GM23338 (cell line): ENCODE results near the gene TTC12. TPM values are rescaled to one million over a fixed set of nuclear protein-coding genes. Genes with fewer than 3 reads are reported as not detected.

ENCODE experiments used
- ATAC-seq: fragments of 200-7000 bp; cut with Tn5 transposase; 3 replicates; pipeline ENCODE4 v1.9.1; 2020
- DNase-seq: peaks from one replicate; pipeline ENCODE4 v3.0.0-alpha.2; 2015; ENCODE audit warnings: low spot score
- H2AFZ ChIP-seq: fragments of 200-600 bp; sonication (generic); 2 replicates; pipeline ENCODE4 v1.8.0; 2016; ENCODE audit warnings: antibody characterized with exemption, mild to moderate bottlenecking, moderate library complexity
- H3F3A ChIP-seq: fragments of 200-600 bp; sonication (generic); replicated peaks from 2 replicates; pipeline ENCODE4 v1.8.0; 2017; ENCODE audit warnings: antibody characterized with exemption, mixed run types, low read depth
- H3K27ac ChIP-seq: fragments of 200-600 bp; sonication (generic); 2 replicates; pipeline ENCODE4 v1.6.1; 2016; ENCODE audit warnings: low read depth
- H3K27me3 ChIP-seq: fragments of 200-600 bp; sonication (generic); 2 replicates; pipeline ENCODE4 v1.8.0; 2016; ENCODE audit warnings: mild to moderate bottlenecking, mixed run types, moderate library complexity; ENCODE audit not compliant: insufficient read depth
- H3K36me3 ChIP-seq: fragments of 200-600 bp; sonication (generic); 2 replicates; pipeline ENCODE4 v1.8.0; 2016; ENCODE audit warnings: mild to moderate bottlenecking; ENCODE audit not compliant: insufficient read depth
- H3K4me1 ChIP-seq: fragments of 200-600 bp; sonication (generic); 2 replicates; pipeline ENCODE4 v1.8.0; 2016; ENCODE audit warnings: mild to moderate bottlenecking, moderate library complexity; ENCODE audit not compliant: insufficient read depth
- H3K4me2 ChIP-seq: fragments of 200-600 bp; sonication (generic); 2 replicates; pipeline ENCODE4 v1.7.1; 2017; ENCODE audit warnings: mixed run types
- H3K4me3 ChIP-seq: fragments of 200-600 bp; sonication (generic); 2 replicates; pipeline ENCODE4 v1.6.1; 2016; ENCODE audit warnings: mixed run types
- H3K79me2 ChIP-seq: fragments of 200-600 bp; sonication (generic); replicated peaks from 2 replicates; pipeline ENCODE4 v1.8.0; 2017; ENCODE audit warnings: mild to moderate bottlenecking; ENCODE audit not compliant: insufficient read depth
- H3K9me2 ChIP-seq: fragments of 200-600 bp; sonication (generic); 2 replicates; pipeline ENCODE4 v1.8.0; 2017; ENCODE audit not compliant: insufficient read depth
- H4K20me1 ChIP-seq: fragments of 200-600 bp; sonication (generic); replicated peaks from 2 replicates; pipeline ENCODE4 v1.8.0; 2017; ENCODE audit warnings: mild to moderate bottlenecking; ENCODE audit not compliant: insufficient read depth
- H3K27ac Mint-ChIP-seq: 2 replicates; pipeline ENCODE4 v1.8.0; 2020; ENCODE audit warnings: inconsistent platforms, mild to moderate bottlenecking, moderate library complexity, mixed read lengths
- H3K27me3 Mint-ChIP-seq: 3 replicates; pipeline ENCODE4 v1.8.0; 2022; ENCODE audit warnings: low read depth, mild to moderate bottlenecking, moderate library complexity, mixed read lengths, inconsistent platforms; ENCODE audit not compliant: insufficient read depth, poor library complexity
- H3K36me3 Mint-ChIP-seq: 3 replicates; pipeline ENCODE4 v1.8.0; 2021; ENCODE audit warnings: low read depth, mild to moderate bottlenecking, inconsistent platforms, moderate library complexity, mixed read lengths
- H3K4me1 Mint-ChIP-seq: 3 replicates; pipeline ENCODE4 v1.8.0; 2020; ENCODE audit warnings: mild to moderate bottlenecking, inconsistent platforms, mixed read lengths
- H3K4me3 Mint-ChIP-seq: 3 replicates; pipeline ENCODE4 v1.8.0; 2021; ENCODE audit warnings: moderate library complexity, mild to moderate bottlenecking, inconsistent platforms, mixed read lengths
- H3K9me3 Mint-ChIP-seq: 3 replicates; pipeline ENCODE4 v1.8.0; 2020; ENCODE audit warnings: moderate library complexity, mild to moderate bottlenecking, inconsistent platforms, mixed read lengths
- CREB1 ChIP-seq: fragments of 250-450 bp; sonication (Bioruptor Pico); IDR thresholded peaks from 2 replicates; pipeline ENCODE4 v1.5.0; 2020; ENCODE audit warnings: low read depth, mild to moderate bottlenecking, moderate library complexity
- EZH2 ChIP-seq: fragments of 200-600 bp; sonication (generic); IDR thresholded peaks from one replicate; pipeline ENCODE4 v1.8.0; 2017; ENCODE audit warnings: antibody characterized with exemption, mild to moderate bottlenecking, low read depth; ENCODE audit not compliant: unreplicated experiment
- EZH2phosphoT487 ChIP-seq: fragments of 200-600 bp; sonication (generic); IDR thresholded peaks from one replicate; pipeline ENCODE4 v1.8.1; 2018; ENCODE audit warnings: antibody characterized with exemption; ENCODE audit not compliant: unreplicated experiment
- JUNB ChIP-seq: IDR thresholded peaks from one replicate; pipeline ENCODE4 v1.6.1; 2016; ENCODE audit warnings: antibody characterized with exemption; ENCODE audit not compliant: unreplicated experiment
- NANOG ChIP-seq: IDR thresholded peaks from 2 replicates; pipeline ENCODE4 v1.6.1; 2016; ENCODE audit warnings: antibody characterized with exemption, borderline replicate concordance
- POLR2AphosphoS5 ChIP-seq: IDR thresholded peaks from 2 replicates; pipeline ENCODE4 v1.6.1; 2016; ENCODE audit warnings: antibody characterized with exemption, low read depth
- STAT1 ChIP-seq: IDR thresholded peaks from one replicate; pipeline ENCODE4 v1.6.1; 2016; ENCODE audit warnings: antibody characterized with exemption; ENCODE audit not compliant: unreplicated experiment
- ZNF114 ChIP-seq: fragments of 250-450 bp; sonication (Bioruptor Pico); IDR thresholded peaks from 2 replicates; pipeline ENCODE4 v1.5.0; 2020; ENCODE audit warnings: mild to moderate bottlenecking, moderate library complexity
- ZNF331 ChIP-seq: fragments of 250-450 bp; sonication (Bioruptor Pico); IDR thresholded peaks from 2 replicates; pipeline ENCODE4 v1.5.0; 2020; ENCODE audit warnings: low read depth, mild to moderate bottlenecking, moderate library complexity
- polyA plus RNA-seq: library from polyadenylated mRNA; unstranded; fragments of >200 nt; fragmentation: Nextera tagmentation; extraction: Ambion mirVana; gene quantifications from 2 replicates; pipeline ENCODE4 v1.2.1, GENCODE V29; 2016
- total RNA-seq: library from RNA; depleted of rRNA; stranded (reverse); fragments of >200 nt; shearing (Covaris generic); gene quantifications from 2 replicates; pipeline ENCODE4 v1.2.3, GENCODE V29; 2014
- TF ChIP-seq, protein P1 (sequence below): IDR thresholded peaks from 2 replicates; pipeline ENCODE4 v1.6.1; 2016; ENCODE audit warnings: antibody characterized with exemption
- TF ChIP-seq, protein P2 (sequence below), 2 experiments: fragments of 200-600 bp in 1 of 2; sonication (generic) in 1 of 2; conservative IDR thresholded peaks; 2 replicates each; pipeline versions ENCODE4 v1.5.1 to v1.6.1; 2016 to 2017; ENCODE audit warnings: antibody characterized with exemption in 2 of 2, low read depth in 2 of 2, mild to moderate bottlenecking in 2 of 2, moderate library complexity in 1 of 2
- TF ChIP-seq, protein P3 (sequence below): fragments of 250-450 bp; sonication (Bioruptor Pico); IDR thresholded peaks from 2 replicates; pipeline ENCODE4 v1.5.0; 2020; ENCODE audit warnings: mild to moderate bottlenecking, moderate library complexity
- TF ChIP-seq, protein P4 (sequence below): IDR thresholded peaks from one replicate; pipeline ENCODE4 v1.6.1; 2018; ENCODE audit warnings: antibody characterized with exemption; ENCODE audit not compliant: unreplicated experiment

TTC12 gene
- total and polyA plus RNA-seq, 2 experiments from 2014 or later, result 3.4 to 12.5 TPM

DNA sequence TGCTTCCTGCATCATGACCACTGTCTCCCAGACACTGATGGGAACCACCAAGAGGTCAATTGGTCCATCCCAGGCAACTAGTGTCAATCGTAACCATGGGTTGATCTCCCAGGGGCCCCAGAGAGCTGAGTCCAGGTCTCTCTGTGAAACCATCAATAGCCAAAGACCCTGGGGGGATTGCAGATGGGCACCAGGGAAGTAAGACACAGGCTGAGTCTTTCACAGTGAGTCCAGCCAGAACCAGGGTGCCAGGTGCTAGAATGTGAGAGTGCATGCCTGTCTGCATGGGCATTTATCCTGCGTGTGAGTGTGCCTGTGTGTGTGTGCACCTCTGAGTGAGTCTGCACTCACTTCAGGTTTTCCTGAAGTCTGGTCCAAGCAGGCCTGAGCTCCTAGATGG lies 45.3 kb upstream of the TTC12 start:
- Histone ChIP-seq H2AFZ (no peak overlapping the region), H3F3A (no peaks in the 10 kb centered on the region), H3K79me2 (no peaks in the 10 kb centered on the region), H3K4me1 (no peaks in the 10 kb centered on the region), H3K36me3 (no peaks in the 10 kb centered on the region), H3K27me3 (no peaks in the 10 kb centered on the region), H3K4me3 (no peak overlapping the region), H3K27ac (no peak overlapping the region), H4K20me1 (no peaks in the 10 kb centered on the region), H3K4me2 (no peak overlapping the region), H3K9me2 (no peaks in the 10 kb centered on the region)
- H3K36me3 Mint-ChIP-seq, result no peaks in the 10 kb centered on the region
- no peak overlapping the region for H3K27ac Mint-ChIP-seq
- peaks cover 6% of the 10 kb centered on the region; the same call in 2 of the 3 replicates for H3K4me1 Mint-ChIP-seq
- DNase-seq (no peak), ATAC-seq (no peak)
- no peak overlapping the region for H3K4me3 Mint-ChIP-seq
- H3K27me3 Mint-ChIP-seq, result peaks cover 4% of the 10 kb centered on the region
- no peaks in the 10 kb centered on the region for H3K9me3 Mint-ChIP-seq
- TF ChIP-seq STAT1 (no peak), EZH2 (no peak), NANOG (no peak), JUNB (no peak), CREB1 (CRISPR knock-in tag) (no peak), POLR2AphosphoS5 (no peak), EZH2phosphoT487 (no peak), ZNF114 (CRISPR knock-in tag) (no peak), ZNF331 (CRISPR knock-in tag) (no peak)
- TF ChIP-seq, protein P1, sequence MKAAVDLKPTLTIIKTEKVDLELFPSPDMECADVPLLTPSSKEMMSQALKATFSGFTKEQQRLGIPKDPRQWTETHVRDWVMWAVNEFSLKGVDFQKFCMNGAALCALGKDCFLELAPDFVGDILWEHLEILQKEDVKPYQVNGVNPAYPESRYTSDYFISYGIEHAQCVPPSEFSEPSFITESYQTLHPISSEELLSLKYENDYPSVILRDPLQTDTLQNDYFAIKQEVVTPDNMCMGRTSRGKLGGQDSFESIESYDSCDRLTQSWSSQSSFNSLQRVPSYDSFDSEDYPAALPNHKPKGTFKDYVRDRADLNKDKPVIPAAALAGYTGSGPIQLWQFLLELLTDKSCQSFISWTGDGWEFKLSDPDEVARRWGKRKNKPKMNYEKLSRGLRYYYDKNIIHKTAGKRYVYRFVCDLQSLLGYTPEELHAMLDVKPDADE, result no peak
- TF ChIP-seq, protein P2, sequence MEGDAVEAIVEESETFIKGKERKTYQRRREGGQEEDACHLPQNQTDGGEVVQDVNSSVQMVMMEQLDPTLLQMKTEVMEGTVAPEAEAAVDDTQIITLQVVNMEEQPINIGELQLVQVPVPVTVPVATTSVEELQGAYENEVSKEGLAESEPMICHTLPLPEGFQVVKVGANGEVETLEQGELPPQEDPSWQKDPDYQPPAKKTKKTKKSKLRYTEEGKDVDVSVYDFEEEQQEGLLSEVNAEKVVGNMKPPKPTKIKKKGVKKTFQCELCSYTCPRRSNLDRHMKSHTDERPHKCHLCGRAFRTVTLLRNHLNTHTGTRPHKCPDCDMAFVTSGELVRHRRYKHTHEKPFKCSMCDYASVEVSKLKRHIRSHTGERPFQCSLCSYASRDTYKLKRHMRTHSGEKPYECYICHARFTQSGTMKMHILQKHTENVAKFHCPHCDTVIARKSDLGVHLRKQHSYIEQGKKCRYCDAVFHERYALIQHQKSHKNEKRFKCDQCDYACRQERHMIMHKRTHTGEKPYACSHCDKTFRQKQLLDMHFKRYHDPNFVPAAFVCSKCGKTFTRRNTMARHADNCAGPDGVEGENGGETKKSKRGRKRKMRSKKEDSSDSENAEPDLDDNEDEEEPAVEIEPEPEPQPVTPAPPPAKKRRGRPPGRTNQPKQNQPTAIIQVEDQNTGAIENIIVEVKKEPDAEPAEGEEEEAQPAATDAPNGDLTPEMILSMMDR (conservative IDR thresholded peaks at IDR 0.05; ENCODE audit: low read depth in 2 of 2), result no peak
- TF ChIP-seq, protein P3, sequence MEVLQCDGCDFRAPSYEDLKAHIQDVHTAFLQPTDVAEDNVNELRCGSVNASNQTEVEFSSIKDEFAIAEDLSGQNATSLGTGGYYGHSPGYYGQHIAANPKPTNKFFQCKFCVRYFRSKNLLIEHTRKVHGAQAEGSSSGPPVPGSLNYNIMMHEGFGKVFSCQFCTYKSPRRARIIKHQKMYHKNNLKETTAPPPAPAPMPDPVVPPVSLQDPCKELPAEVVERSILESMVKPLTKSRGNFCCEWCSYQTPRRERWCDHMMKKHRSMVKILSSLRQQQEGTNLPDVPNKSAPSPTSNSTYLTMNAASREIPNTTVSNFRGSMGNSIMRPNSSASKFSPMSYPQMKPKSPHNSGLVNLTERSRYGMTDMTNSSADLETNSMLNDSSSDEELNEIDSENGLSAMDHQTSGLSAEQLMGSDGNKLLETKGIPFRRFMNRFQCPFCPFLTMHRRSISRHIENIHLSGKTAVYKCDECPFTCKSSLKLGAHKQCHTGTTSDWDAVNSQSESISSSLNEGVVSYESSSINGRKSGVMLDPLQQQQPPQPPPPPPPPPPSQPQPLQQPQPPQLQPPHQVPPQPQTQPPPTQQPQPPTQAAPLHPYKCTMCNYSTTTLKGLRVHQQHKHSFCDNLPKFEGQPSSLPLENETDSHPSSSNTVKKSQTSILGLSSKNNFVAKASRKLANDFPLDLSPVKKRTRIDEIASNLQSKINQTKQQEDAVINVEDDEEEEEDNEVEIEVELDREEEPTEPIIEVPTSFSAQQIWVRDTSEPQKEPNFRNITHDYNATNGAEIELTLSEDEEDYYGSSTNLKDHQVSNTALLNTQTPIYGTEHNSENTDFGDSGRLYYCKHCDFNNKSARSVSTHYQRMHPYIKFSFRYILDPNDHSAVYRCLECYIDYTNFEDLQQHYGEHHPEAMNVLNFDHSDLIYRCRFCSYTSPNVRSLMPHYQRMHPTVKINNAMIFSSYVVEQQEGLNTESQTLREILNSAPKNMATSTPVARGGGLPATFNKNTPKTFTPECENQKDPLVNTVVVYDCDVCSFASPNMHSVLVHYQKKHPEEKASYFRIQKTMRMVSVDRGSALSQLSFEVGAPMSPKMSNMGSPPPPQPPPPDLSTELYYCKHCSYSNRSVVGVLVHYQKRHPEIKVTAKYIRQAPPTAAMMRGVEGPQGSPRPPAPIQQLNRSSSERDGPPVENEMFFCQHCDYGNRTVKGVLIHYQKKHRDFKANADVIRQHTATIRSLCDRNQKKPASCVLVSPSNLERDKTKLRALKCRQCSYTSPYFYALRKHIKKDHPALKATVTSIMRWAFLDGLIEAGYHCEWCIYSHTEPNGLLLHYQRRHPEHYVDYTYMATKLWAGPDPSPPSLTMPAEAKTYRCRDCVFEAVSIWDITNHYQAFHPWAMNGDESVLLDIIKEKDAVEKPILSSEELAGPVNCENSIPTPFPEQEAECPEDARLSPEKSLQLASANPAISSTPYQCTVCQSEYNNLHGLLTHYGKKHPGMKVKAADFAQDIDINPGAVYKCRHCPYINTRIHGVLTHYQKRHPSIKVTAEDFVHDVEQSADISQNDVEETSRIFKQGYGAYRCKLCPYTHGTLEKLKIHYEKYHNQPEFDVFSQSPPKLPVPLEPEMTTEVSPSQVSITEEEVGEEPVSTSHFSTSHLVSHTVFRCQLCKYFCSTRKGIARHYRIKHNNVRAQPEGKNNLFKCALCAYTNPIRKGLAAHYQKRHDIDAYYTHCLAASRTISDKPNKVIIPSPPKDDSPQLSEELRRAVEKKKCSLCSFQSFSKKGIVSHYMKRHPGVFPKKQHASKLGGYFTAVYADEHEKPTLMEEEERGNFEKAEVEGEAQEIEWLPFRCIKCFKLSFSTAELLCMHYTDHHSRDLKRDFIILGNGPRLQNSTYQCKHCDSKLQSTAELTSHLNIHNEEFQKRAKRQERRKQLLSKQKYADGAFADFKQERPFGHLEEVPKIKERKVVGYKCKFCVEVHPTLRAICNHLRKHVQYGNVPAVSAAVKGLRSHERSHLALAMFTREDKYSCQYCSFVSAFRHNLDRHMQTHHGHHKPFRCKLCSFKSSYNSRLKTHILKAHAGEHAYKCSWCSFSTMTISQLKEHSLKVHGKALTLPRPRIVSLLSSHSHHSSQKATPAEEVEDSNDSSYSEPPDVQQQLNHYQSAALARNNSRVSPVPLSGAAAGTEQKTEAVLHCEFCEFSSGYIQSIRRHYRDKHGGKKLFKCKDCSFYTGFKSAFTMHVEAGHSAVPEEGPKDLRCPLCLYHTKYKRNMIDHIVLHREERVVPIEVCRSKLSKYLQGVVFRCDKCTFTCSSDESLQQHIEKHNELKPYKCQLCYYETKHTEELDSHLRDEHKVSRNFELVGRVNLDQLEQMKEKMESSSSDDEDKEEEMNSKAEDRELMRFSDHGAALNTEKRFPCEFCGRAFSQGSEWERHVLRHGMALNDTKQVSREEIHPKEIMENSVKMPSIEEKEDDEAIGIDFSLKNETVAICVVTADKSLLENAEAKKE (CRISPR knock-in tag), result no peak
- TF ChIP-seq, protein P4, sequence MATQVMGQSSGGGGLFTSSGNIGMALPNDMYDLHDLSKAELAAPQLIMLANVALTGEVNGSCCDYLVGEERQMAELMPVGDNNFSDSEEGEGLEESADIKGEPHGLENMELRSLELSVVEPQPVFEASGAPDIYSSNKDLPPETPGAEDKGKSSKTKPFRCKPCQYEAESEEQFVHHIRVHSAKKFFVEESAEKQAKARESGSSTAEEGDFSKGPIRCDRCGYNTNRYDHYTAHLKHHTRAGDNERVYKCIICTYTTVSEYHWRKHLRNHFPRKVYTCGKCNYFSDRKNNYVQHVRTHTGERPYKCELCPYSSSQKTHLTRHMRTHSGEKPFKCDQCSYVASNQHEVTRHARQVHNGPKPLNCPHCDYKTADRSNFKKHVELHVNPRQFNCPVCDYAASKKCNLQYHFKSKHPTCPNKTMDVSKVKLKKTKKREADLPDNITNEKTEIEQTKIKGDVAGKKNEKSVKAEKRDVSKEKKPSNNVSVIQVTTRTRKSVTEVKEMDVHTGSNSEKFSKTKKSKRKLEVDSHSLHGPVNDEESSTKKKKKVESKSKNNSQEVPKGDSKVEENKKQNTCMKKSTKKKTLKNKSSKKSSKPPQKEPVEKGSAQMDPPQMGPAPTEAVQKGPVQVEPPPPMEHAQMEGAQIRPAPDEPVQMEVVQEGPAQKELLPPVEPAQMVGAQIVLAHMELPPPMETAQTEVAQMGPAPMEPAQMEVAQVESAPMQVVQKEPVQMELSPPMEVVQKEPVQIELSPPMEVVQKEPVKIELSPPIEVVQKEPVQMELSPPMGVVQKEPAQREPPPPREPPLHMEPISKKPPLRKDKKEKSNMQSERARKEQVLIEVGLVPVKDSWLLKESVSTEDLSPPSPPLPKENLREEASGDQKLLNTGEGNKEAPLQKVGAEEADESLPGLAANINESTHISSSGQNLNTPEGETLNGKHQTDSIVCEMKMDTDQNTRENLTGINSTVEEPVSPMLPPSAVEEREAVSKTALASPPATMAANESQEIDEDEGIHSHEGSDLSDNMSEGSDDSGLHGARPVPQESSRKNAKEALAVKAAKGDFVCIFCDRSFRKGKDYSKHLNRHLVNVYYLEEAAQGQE, result no peak
